Peyer's patch (tissue), 4 donors: ENCODE measurements around the gene ARRDC1. TPM values are rescaled to one million over a fixed set of nuclear protein-coding genes. Genes with fewer than 3 reads are reported as not detected.

ENCODE experiments used
- DNase-seq, 3 donors: peaks; one replicate each; pipeline ENCODE4 v3.0.0-alpha.2; 2017 to 2019
- H3K27ac ChIP-seq, 4 donors: fragments of 200-600 bp; sonication (generic); one replicate each; pipeline ENCODE4 v1.5.1; 2016 to 2019
- H3K27me3 ChIP-seq, 2 donors: fragments of 200-600 bp; sonication (generic); one replicate each; pipeline ENCODE4 v1.5.1; 2019
- H3K36me3 ChIP-seq, 3 donors: fragments of 200-600 bp; sonication (generic); one replicate each; pipeline ENCODE4 v1.5.1; 2016 to 2019
- H3K4me1 ChIP-seq, 4 donors: fragments of 200-600 bp; sonication (generic); one replicate each; pipeline ENCODE4 v1.5.1; 2016 to 2019
- H3K4me3 ChIP-seq, 4 donors: fragments of 200-600 bp; sonication (generic); 1 replicate in 3 of 4; 2 replicates in 1 of 4; pipeline ENCODE4 v1.5.1; 2016 to 2019; ENCODE audit warnings: mild to moderate bottlenecking in 1 of 4
- H3K9me3 ChIP-seq, 4 donors: fragments of 200-600 bp; sonication (generic); one replicate each; pipeline ENCODE4 v1.5.1; 2016 to 2019; ENCODE audit warnings: mild to moderate bottlenecking in 1 of 4
- CTCF ChIP-seq, 6 experiments: fragments of 450-650 bp in 4 of 6; fragments of 200-600 bp in 2 of 6; sonication (generic) in 1 of 6; IDR thresholded peaks; one replicate each; pipeline ENCODE4 v1.5.1; 2017 to 2019; ENCODE audit warnings: antibody characterized with exemption in 6 of 6, mild to moderate bottlenecking in 3 of 6, moderate library complexity in 1 of 6
- POLR2A ChIP-seq, 2 donors: fragments of 450-650 bp; IDR thresholded peaks; one replicate each; pipeline ENCODE4 v1.5.1; 2017; ENCODE audit warnings: antibody characterized with exemption in 2 of 2, mild to moderate bottlenecking in 2 of 2, moderate library complexity in 2 of 2
- total RNA-seq, 4 donors: library from RNA; depleted of rRNA; stranded (reverse); fragments of >200 nt; gene quantifications; one replicate each; pipeline ENCODE4 v1.1.0, GENCODE V29; 2016

The ARRDC1 gene
- total RNA-seq, 4 donors from 2014 or later, result 102 to 341 (median 175) TPM

GRCh38 chr9:137606005-137606621, 627 bp downstream of the ARRDC1 start:
- Histone ChIP-seq H3K27ac (peak overlapping the region; percentile 92 to 99 (median 96)), H3K27me3 (no peaks in the 10 kb centered on the region), H3K4me3 (peak overlapping the region; percentile 95 to 100 (median 98)), H3K4me1 (peaks cover 3 to 40% (median 18%) of the 10 kb centered on the region in 4 donors), H3K9me3 (no peaks in the 10 kb centered on the region), H3K36me3 (peaks cover 0 to 8% (median 0%) of the 10 kb centered on the region in 3 donors)
- DNase-seq, result peak in 2 of 3 donors; percentile 65 to 74
- TF ChIP-seq POLR2A (IDR thresholded peaks at IDR 0.05) (peak; percentile 25 to 37), CTCF (IDR thresholded peaks at IDR 0.05) (no peak)

GRCh38 chr9:137606734-137607138, 1.2 kb downstream of the ARRDC1 start:
- Histone ChIP-seq H3K27me3 (no peaks in the 10 kb centered on the region), H3K4me1 (peaks cover 7 to 47% (median 21%) of the 10 kb centered on the region in 4 donors), H3K36me3 (peaks cover 0 to 8% (median 0%) of the 10 kb centered on the region in 3 donors), H3K4me3 (peak overlapping the region; percentile 95 to 100 (median 98)), H3K9me3 (no peaks in the 10 kb centered on the region), H3K27ac (peak overlapping the region; percentile 92 to 99 (median 96))
- no peak for TF ChIP-seq POLR2A (IDR thresholded peaks at IDR 0.05)
- TF ChIP-seq CTCF (IDR thresholded peaks at IDR 0.05), result no peak
- peak in 1 of 3 donors; percentile 62 for DNase-seq

- Histone ChIP-seq H3K9me3 (no peaks in the 10 kb centered on the region), H3K27ac (peak overlapping the region in 3 of 4 donors; percentile 92 to 99 (median 99)), H3K4me3 (peak overlapping the region; percentile 95 to 100 (median 98)), H3K27me3 (no peaks in the 10 kb centered on the region), H3K4me1 (peaks cover 7 to 52% (median 24%) of the 10 kb centered on the region in 4 donors), H3K36me3 (peaks cover 0 to 8% (median 0%) of the 10 kb centered on the region in 3 donors)
- DNase-seq, result no peak
- TF ChIP-seq POLR2A (IDR thresholded peaks at IDR 0.05) (no peak), CTCF (IDR thresholded peaks at IDR 0.05) (no peak)
These were observed 1.8 kb downstream of the ARRDC1 start for GRCh38 chr9:137607141-137607857.

- Histone ChIP-seq H3K27me3 (no peaks in the 10 kb centered on the region), H3K4me3 (no peak overlapping the region), H3K9me3 (no peaks in the 10 kb centered on the region), H3K36me3 (peaks cover 0 to 36% (median 0%) of the 10 kb centered on the region in 3 donors), H3K4me1 (peaks cover 13 to 58% (median 19%) of the 10 kb centered on the region in 4 donors), H3K27ac (peak overlapping the region in 3 of 4 donors; percentile 85 to 96 (median 94))
- DNase-seq, result no peak
- TF ChIP-seq POLR2A (IDR thresholded peaks at IDR 0.05), result no peak
- no peak for TF ChIP-seq CTCF (IDR thresholded peaks at IDR 0.05)
These were observed 5.5 kb downstream of the ARRDC1 start for GRCh38 chr9:137610944-137611343.

- peak in 2 of 3 donors; percentile 93 to 94 for DNase-seq
- Histone ChIP-seq H3K4me3 (peak overlapping the region in 2 of 4 donors; percentile 30), H3K4me1 (peaks cover 7 to 54% (median 14%) of the 10 kb centered on the region in 4 donors), H3K36me3 (peaks cover 0 to 41% (median 0%) of the 10 kb centered on the region in 3 donors), H3K27ac (peak overlapping the region in 3 of 4 donors; percentile 85 to 96 (median 94)), H3K9me3 (no peaks in the 10 kb centered on the region), H3K27me3 (no peaks in the 10 kb centered on the region)
- TF ChIP-seq POLR2A (IDR thresholded peaks at IDR 0.05), result peak; percentile 73 to 90
- TF ChIP-seq CTCF (IDR thresholded peaks at IDR 0.05), result no peak
These were observed 6.4 kb downstream of the ARRDC1 start for GRCh38 chr9:137611623-137612609.
